Colonic mucosa (tissue), 4 donors: ENCODE data around the gene OR52R1. TPM values are rescaled to one million over a fixed set of nuclear protein-coding genes. Genes with fewer than 3 reads are reported as not detected.

Experiments
- DNase-seq: peaks from one replicate; pipeline ENCODE4 v3.0.0-alpha.2; 2020
- H3K27ac ChIP-seq: fragments of 200-600 bp; one replicate; pipeline ENCODE4 v1.8.0; 2021
- H3K27me3 ChIP-seq: fragments of 200-600 bp; one replicate; pipeline ENCODE4 v1.8.0; 2021
- H3K36me3 ChIP-seq: fragments of 200-600 bp; one replicate; pipeline ENCODE4 v1.8.0; 2021
- H3K4me1 ChIP-seq: fragments of 200-600 bp; one replicate; pipeline ENCODE4 v1.8.0; 2021; ENCODE audit warnings: mild to moderate bottlenecking
- H3K4me3 ChIP-seq: fragments of 200-600 bp; one replicate; pipeline ENCODE4 v1.8.0; 2021
- H3K9ac ChIP-seq, 2 donors: one replicate each; pipeline ENCODE4 v1.7.0; 2013; ENCODE audit warnings: control low read depth in 2 of 2, low read depth in 2 of 2, low read length in 2 of 2
- H3K9me3 ChIP-seq: fragments of 200-600 bp; one replicate; pipeline ENCODE4 v1.8.0; 2021
- intact Hi-C: fragments of 100-400 bp; cut with DNase I; formaldehyde crosslinking; loops from one replicate; pipeline ENCODE4 v1.14.1; 2022
- total RNA-seq, 2 donors: library from RNA; stranded (reverse); fragmentation: NEBNext Ultra II Directional in 1 of 2; extraction: Animal tissue kit (Norgen Biotek cat#: 25700) in 1 of 2; gene quantifications; one replicate each; pipeline ENCODE4 v1.2.1, GENCODE V29; 2021
- TF ChIP-seq, protein P1 (sequence below): fragments of 200-600 bp; IDR thresholded peaks from one replicate; pipeline ENCODE4 v1.8.0; 2022; ENCODE audit warnings: antibody characterized with exemption, mild to moderate bottlenecking
- donor health status: healthy.
- donor health status: DM: no; HTN: no; CAD: no.
- donor health status: DM: no; HTN: no; CAD: no.

The OR52R1 gene
- not detected for total RNA-seq

DNA sequence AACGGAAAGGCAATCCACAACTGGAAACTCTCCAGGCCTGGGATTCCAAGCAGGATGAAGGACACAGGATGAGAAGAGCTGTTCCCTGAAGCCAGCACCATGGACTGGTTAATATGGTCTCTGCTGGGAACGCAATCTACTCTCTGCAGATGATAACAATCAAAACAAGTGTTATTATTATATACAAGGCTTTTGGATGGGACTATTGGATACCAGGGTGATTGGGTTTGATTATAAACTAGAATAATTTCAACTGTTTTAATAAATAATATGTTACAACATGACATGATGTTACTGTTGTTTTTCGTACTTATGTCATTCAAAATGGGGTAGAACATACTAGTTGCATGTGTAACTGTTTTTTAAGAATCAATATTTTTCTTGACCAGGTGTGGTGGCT lies at the start of gene OR52R1:
OR52R1 (minus strand) TSS at position 101 of the 400 bp plus-strand sequence; CDS start at position 101, 0 bp downstream.
- Histone ChIP-seq H3K4me1 (no peaks in the 10 kb centered on the region), H3K9me3 (no peaks in the 10 kb centered on the region), H3K27ac (no peak within 1 kb of the TSS), H3K9ac (no peak within 1 kb of the TSS), H3K36me3 (no peaks in the 10 kb centered on the region), H3K4me3 (no peak within 1 kb of the TSS), H3K27me3 (no peaks in the 10 kb centered on the region)
- intact Hi-C loops, result no loop called here
- TF ChIP-seq, protein P1, sequence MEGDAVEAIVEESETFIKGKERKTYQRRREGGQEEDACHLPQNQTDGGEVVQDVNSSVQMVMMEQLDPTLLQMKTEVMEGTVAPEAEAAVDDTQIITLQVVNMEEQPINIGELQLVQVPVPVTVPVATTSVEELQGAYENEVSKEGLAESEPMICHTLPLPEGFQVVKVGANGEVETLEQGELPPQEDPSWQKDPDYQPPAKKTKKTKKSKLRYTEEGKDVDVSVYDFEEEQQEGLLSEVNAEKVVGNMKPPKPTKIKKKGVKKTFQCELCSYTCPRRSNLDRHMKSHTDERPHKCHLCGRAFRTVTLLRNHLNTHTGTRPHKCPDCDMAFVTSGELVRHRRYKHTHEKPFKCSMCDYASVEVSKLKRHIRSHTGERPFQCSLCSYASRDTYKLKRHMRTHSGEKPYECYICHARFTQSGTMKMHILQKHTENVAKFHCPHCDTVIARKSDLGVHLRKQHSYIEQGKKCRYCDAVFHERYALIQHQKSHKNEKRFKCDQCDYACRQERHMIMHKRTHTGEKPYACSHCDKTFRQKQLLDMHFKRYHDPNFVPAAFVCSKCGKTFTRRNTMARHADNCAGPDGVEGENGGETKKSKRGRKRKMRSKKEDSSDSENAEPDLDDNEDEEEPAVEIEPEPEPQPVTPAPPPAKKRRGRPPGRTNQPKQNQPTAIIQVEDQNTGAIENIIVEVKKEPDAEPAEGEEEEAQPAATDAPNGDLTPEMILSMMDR, result no peak
- DNase-seq, result no peak

DNA sequence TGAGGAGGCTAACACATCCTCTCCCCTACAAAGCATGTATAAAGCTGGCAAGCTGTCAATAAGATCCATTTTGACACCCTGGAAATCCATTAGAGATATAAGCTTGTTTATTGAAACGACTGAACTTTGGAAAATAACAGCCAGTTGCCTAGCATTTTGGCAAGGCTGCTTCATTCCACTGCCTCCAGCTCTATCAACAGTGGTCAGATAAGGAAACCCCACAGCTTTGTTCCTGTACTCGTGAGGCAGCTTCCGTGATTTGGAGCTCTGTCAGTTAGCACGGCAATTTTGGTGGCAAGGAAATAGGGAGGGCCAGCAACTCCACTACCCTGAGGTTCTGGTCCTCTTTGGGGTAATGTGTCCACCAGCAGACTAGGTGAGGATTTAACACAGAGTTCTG lies 46.9 kb upstream of the OR52R1 start:
- H3K4me3 ChIP-seq, result no peak overlapping the region
- TF ChIP-seq, protein P1, result no peak
- intact Hi-C loops, result no loop called here
- H3K36me3 ChIP-seq, result no peaks in the 10 kb centered on the region
- no peaks in the 10 kb centered on the region for H3K27me3 ChIP-seq
- no peaks in the 10 kb centered on the region for H3K4me1 ChIP-seq
- H3K9me3 ChIP-seq, result no peaks in the 10 kb centered on the region
- no peak overlapping the region for H3K9ac ChIP-seq
- DNase-seq, result no peak
- no peak overlapping the region for H3K27ac ChIP-seq

DNA sequence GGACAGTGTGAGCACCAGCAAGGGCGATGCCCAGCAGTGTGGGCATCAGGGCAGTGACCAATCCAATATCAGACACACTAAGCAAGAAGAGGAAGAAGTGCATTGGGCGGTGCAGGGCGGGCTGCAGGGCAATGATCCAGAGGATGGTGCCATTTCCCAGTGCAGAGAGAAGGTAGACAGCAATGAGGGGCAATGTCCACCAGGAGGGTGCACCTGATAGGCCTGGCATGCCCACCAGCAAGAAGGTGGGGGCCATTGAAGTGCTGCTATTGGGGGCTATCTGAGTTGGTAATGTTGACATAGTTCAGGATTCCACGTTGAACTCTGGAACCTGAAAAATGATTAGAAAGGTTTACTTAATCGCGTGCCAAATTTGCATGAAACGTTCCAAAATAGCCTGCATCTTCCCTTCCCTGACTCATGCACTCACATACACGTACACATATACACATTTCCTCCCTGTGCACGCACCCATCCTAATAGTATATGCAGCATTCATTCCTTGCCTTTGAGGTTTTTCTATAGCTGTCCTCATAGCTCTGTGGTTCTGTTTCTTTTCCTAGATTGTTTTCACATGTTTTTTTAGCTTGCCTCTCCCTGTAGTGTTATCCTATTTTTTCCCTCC lies 44.8 kb upstream of the OR52R1 start, which contains the start of gene OR51S1:
OR51S1 (minus strand) TSS at position 301 of the 625 bp plus-strand sequence; CDS start at position 301, 0 bp downstream.
- H3K27ac ChIP-seq, result no peak within 1 kb of the TSS
- no peaks in the 10 kb centered on the region for H3K9me3 ChIP-seq
- no peak for DNase-seq
- no peak within 1 kb of the TSS for H3K4me3 ChIP-seq
- no peak within 1 kb of the TSS for H3K9ac ChIP-seq
- no peaks in the 10 kb centered on the region for H3K27me3 ChIP-seq
- TF ChIP-seq, protein P1, result no peak
- H3K36me3 ChIP-seq, result no peaks in the 10 kb centered on the region
- intact Hi-C loops, result no loop called here
- no peaks in the 10 kb centered on the region for H3K4me1 ChIP-seq

DNA sequence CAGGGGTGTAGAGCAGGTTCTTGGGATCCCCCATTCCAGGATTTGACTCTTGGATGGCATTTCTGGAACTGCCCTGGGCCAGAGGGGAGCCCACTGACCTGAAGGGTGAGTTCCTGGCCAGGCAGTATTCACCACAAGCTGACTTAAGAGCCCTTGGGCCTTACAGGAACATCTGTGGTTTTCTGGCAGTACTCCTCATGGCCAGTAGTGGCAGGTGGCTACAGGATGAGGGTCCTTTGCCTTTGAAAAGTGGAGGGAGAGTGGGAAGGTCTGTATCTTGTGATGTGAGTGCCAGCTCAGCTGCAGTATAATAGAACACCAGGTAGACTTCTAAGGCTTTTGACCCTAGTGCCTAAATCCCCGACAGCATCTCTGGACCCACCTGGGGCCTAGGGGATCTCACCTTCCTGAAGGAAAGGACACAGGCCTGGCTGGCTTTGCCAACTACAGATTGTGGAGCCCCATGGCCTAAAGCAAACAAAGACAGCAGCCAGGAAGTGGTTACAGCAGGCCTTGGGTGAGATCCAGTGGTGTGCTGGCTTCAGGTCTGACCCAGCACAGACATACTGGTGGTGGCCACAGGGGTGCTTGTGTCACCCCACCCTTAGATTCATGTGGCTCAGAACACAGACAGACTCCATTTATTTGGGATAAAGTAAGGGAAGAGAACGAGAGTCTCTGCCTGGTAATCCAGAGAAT lies 35.8 kb upstream of the OR52R1 start:
- Histone ChIP-seq H3K9ac (no peak overlapping the region), H3K36me3 (no peaks in the 10 kb centered on the region), H3K27ac (no peak overlapping the region), H3K27me3 (no peaks in the 10 kb centered on the region), H3K4me3 (no peak overlapping the region), H3K9me3 (no peaks in the 10 kb centered on the region), H3K4me1 (no peaks in the 10 kb centered on the region)
- intact Hi-C loops, result no loop called here
- no peak for DNase-seq
- TF ChIP-seq, protein P1, result no peak

DNA sequence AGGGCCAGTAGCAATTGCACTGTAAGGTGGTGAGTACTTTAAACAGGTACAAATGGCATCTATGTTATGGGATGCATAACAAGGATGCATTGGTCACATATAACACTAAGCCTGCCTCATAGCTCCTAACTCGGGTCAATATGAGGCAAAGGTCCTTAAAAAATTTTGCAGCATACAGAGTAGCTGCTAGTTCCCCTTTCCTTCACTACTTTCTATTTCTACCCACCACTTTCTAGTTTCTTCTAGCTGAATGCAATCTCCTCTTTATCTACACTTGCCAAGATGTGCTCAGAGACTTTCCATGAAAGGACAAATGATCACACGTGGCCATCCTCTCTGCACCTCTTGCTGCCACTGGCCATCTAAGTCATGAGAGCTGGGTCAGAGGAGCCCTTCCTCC lies 26.7 kb upstream of the OR52R1 start:
- Histone ChIP-seq H3K36me3 (no peaks in the 10 kb centered on the region), H3K27ac (no peak overlapping the region), H3K9ac (no peak overlapping the region), H3K9me3 (no peaks in the 10 kb centered on the region), H3K4me3 (no peak overlapping the region), H3K27me3 (no peaks in the 10 kb centered on the region), H3K4me1 (no peaks in the 10 kb centered on the region)
- TF ChIP-seq, protein P1, result no peak
- DNase-seq, result no peak
- intact Hi-C loops, result no loop called here
